ENCODE results near the gene ACOX3. TPM values are rescaled to one million over a fixed set of nuclear protein-coding genes. Genes with fewer than 3 reads are reported as not detected.

ACOX3 gene
- total and polyA plus RNA-seq, 2 of the 8 experiments (the other 6 are each of a cell fraction or from before 2014, with no cell fraction given) = 2.5 to 9.9 TPM

DNA sequence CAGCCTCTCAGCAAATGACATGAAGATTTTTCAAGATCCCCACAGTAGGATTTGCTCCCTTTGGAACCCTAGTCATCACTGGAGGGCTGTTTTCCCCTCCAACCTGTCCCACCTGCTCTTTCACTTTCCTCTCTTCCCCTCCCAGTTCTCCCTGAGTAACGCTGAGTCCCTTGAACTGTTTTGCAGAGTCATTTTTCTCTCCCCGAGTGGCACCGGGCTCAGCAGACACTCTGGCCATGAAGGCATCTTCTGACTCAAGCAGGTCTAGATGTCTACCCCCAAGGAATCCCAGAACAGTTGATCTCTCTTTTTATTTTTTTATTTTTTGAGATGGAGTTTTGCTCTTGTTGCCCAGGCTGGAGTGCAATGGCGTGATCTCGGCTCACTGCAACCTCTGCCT, 118.8 kb downstream of the ACOX3 start:
- FAIRE-seq (no peak), DNase-seq (ENCODE audit: low read depth in 1 of 2, low spot score in 2 of 2) (no peak)
- TF ChIP-seq CREB1 (IDR thresholded peaks at IDR 0.05) (no peak), GABPA (IDR thresholded peaks at IDR 0.05; ENCODE audit: borderline replicate concordance, insufficient read depth, low read length) (no peak), HDAC2 (IDR thresholded peaks at IDR 0.05; ENCODE audit: borderline replicate concordance in 1 of 2, low read depth in 2 of 2, low read length in 2 of 2) (no peak), NRF1 (IDR thresholded peaks at IDR 0.05; ENCODE audit: low read depth, low read length) (no peak)
- TF ChIP-seq, protein P1, sequence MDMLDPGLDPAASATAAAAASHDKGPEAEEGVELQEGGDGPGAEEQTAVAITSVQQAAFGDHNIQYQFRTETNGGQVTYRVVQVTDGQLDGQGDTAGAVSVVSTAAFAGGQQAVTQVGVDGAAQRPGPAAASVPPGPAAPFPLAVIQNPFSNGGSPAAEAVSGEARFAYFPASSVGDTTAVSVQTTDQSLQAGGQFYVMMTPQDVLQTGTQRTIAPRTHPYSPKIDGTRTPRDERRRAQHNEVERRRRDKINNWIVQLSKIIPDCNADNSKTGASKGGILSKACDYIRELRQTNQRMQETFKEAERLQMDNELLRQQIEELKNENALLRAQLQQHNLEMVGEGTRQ (IDR thresholded peaks at IDR 0.05; ENCODE audit: low read length) = no peak
- H3K14ac ChIP-seq (ENCODE audit: insufficient read length) = no peak overlapping the region
- H4K8ac ChIP-seq (ENCODE audit: extremely low read depth, insufficient read depth, low read length) = no peak overlapping the region
- no peaks in the 10 kb centered on the region for H3K36me3 ChIP-seq (ENCODE audit: control insufficient read depth in 2 of 4, insufficient read depth in 4 of 4, low read length in 3 of 4)
- no peak overlapping the region for H3K4me3 ChIP-seq (ENCODE audit: extremely low read depth in 1 of 4, insufficient read depth in 2 of 4, low read depth in 3 of 4, low read length in 4 of 4)
- H3K18ac ChIP-seq (ENCODE audit: extremely low read depth, low read length) = no peak overlapping the region
- 84% methylated on average over 5 of the region's 5 CpGs; no CpG with 5 or more reads in 1 of the 2 experiments for WGBS, 2 experiments (ENCODE audit: extremely low coverage in 1 of 2, insufficient coverage in 1 of 2, insufficient read length in 1 of 2, insufficient replicate concordance in 2 of 2, low coverage in 1 of 2, low lambda C conversion rate in 2 of 2, missing lambda C conversion rate in 1 of 2)
- H3K79me1 ChIP-seq (ENCODE audit: low read depth, low read length) = no peaks in the 10 kb centered on the region
- H3K27ac ChIP-seq (ENCODE audit: low read depth, low read length) = no peak overlapping the region
- H3K23ac ChIP-seq (ENCODE audit: insufficient read length) = no peak overlapping the region
- H4K20me1 ChIP-seq (replicated peaks in 1 of 2; ENCODE audit: control insufficient read depth in 1 of 2, insufficient read depth in 2 of 2, low read length in 2 of 2) = peaks cover 0 to 4% of the 10 kb centered on the region in 2 experiments
- no peak overlapping the region for H2BK120ac ChIP-seq (replicated peaks; ENCODE audit: low read depth, low read length)
- peaks cover 6% of the 10 kb centered on the region; the same call in 1 of the 2 replicates for H3K23me2 ChIP-seq (ENCODE audit: low read depth, low read length)
- H2BK15ac ChIP-seq (ENCODE audit: low read length) = no peak overlapping the region
- H3K4me2 ChIP-seq (ENCODE audit: insufficient read depth in 1 of 2, low read depth in 2 of 2, low read length in 2 of 2) = no peak overlapping the region
- H2BK5ac ChIP-seq (ENCODE audit: low read depth, low read length) = no peak overlapping the region
- H3K4me1 ChIP-seq (replicated peaks in 1 of 4; ENCODE audit: control insufficient read depth in 3 of 4, insufficient read depth in 4 of 4, low read length in 3 of 4) = peaks cover 0 to 2% (median under 1%) of the 10 kb centered on the region in 4 experiments; a peak in 1 of 7 replicates
- no peak overlapping the region for H4K5ac ChIP-seq (ENCODE audit: insufficient read length, low read depth, low read length)
- no peak overlapping the region for H2BK20ac ChIP-seq (ENCODE audit: low read length)
- ChIA-PET CTCF (ENCODE audit: partially characterized antibody) (interaction anchor here (0.8 to 2.4 kb wide), 6 partner anchors 10 to 89 kb away, joined by 3 to 11 read pairs (median 4); no protein-coding TSS in a partner anchor), POLR2A (ENCODE audit: partially characterized antibody) (interaction anchor here (1.0 kb wide), 1 partner anchor 37 kb away, joined by 3 read pairs; no protein-coding TSS in a partner anchor)
- H2AFZ ChIP-seq (ENCODE audit: low read length) = no peak overlapping the region
- H2AK5ac ChIP-seq (ENCODE audit: low read depth, low read length) = no peak overlapping the region
- H3K9ac ChIP-seq (replicated peaks in 1 of 4; ENCODE audit: extremely low read depth in 1 of 4, low read depth in 3 of 4, low read length in 3 of 4) = no peak overlapping the region
- no peaks in the 10 kb centered on the region; a peak in 2 of 4 replicates for H3K9me3 ChIP-seq (ENCODE audit: insufficient read depth in 2 of 2, low read depth in 1 of 2, low read length in 1 of 2)
- H3K27me3 ChIP-seq (replicated peaks in 1 of 4; ENCODE audit: control insufficient read depth in 3 of 4, extremely low read depth in 1 of 4, insufficient read depth in 3 of 4, low read length in 3 of 4) = no peaks in the 10 kb centered on the region
- H3K4ac ChIP-seq (replicated peaks; ENCODE audit: insufficient read length, low read depth, low read length) = no peak overlapping the region
- H3K56ac ChIP-seq (replicated peaks; ENCODE audit: insufficient read length, low read depth, low read length) = no peak overlapping the region
- no peak overlapping the region for H2BK12ac ChIP-seq (ENCODE audit: low read depth, low read length)
- no peaks in the 10 kb centered on the region for H3K79me2 ChIP-seq (ENCODE audit: control insufficient read depth in 1 of 2, insufficient read depth in 2 of 2, low read length in 2 of 2)
- no peak overlapping the region for H4K91ac ChIP-seq (replicated peaks; ENCODE audit: insufficient read length, low read length)
